ENCODE data around the gene EIF2B1.

DNA sequence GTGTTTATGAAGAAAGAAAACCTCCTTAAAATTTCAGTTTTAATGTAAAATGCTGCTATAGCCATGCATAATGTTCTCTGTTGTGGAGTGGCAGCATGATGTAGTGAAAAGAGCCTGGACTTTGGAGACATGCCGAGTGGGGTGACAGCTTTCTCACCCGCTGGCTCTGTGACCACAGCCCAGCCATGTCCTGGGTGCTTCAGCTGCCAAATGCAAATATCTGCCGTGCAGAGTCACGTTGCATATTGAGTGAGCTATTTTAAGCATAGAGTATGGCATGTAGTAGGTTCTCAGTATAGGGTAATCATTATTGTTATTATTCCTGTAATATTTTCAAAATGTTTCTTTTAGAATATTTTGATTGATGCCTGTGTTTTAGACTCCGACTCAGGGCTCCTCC, 21.9 kb upstream of the EIF2B1 start:
- TF ChIP-seq, protein P1, sequence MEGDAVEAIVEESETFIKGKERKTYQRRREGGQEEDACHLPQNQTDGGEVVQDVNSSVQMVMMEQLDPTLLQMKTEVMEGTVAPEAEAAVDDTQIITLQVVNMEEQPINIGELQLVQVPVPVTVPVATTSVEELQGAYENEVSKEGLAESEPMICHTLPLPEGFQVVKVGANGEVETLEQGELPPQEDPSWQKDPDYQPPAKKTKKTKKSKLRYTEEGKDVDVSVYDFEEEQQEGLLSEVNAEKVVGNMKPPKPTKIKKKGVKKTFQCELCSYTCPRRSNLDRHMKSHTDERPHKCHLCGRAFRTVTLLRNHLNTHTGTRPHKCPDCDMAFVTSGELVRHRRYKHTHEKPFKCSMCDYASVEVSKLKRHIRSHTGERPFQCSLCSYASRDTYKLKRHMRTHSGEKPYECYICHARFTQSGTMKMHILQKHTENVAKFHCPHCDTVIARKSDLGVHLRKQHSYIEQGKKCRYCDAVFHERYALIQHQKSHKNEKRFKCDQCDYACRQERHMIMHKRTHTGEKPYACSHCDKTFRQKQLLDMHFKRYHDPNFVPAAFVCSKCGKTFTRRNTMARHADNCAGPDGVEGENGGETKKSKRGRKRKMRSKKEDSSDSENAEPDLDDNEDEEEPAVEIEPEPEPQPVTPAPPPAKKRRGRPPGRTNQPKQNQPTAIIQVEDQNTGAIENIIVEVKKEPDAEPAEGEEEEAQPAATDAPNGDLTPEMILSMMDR (IDR thresholded peaks at IDR 0.05), result no peak
- TF ChIP-seq POLR2AphosphoS5 (IDR thresholded peaks at IDR 0.05; ENCODE audit: insufficient read depth in 1 of 2, low read depth in 1 of 2), result no peak
